Mucosa of descending colon (tissue), 3 donors: ENCODE data around the gene GLS. TPM values are rescaled to one million over a fixed set of nuclear protein-coding genes. Genes with fewer than 3 reads are reported as not detected.

Experiments used
- ATAC-seq: fragments of 200-7000 bp; cut with Tn5 transposase; one replicate; pipeline ENCODE4 v1.9.1; 2020; ENCODE audit warnings: mild to moderate bottlenecking, moderate library complexity
- DNase-seq, 3 donors: peaks; one replicate each; pipeline ENCODE4 v3.0.0-alpha.2; 2020
- H3K36me3 ChIP-seq: fragments of 200-600 bp; one replicate; pipeline ENCODE4 v1.8.0; 2021; ENCODE audit warnings: low read depth, mild to moderate bottlenecking
- H3K4me1 ChIP-seq: fragments of 200-600 bp; one replicate; pipeline ENCODE4 v1.8.0; 2021; ENCODE audit warnings: low read depth, mild to moderate bottlenecking
- H3K4me3 ChIP-seq: fragments of 200-600 bp; one replicate; pipeline ENCODE4 v1.8.0; 2021; ENCODE audit warnings: mild to moderate bottlenecking
- H3K9me3 ChIP-seq: fragments of 200-600 bp; one replicate; pipeline ENCODE4 v1.8.0; 2021; ENCODE audit warnings: mild to moderate bottlenecking
- CTCF ChIP-seq: fragments of 200-600 bp; IDR thresholded peaks from one replicate; pipeline ENCODE4 v1.8.0; 2022; ENCODE audit warnings: antibody characterized with exemption, mild to moderate bottlenecking
- intact Hi-C, 2 donors: fragments of 100-400 bp; cut with DNase I in 1 of 2; cut with micrococcal nuclease in 1 of 2; formaldehyde crosslinking; loops; one replicate each; pipeline versions ENCODE4 v1.11.0 to v1.11.1; 2022; cut with DNase I, micrococcal nuclease
- total RNA-seq, 3 donors: library from RNA; stranded (reverse); fragmentation: NEBNext Ultra II Directional in 2 of 3; extraction: Animal tissue kit (Norgen Biotek cat#: 25700) in 2 of 3; gene quantifications; one replicate each; pipeline versions ENCODE4 v1.2.1 to v1.2.4, GENCODE V29; 2021 to 2023
- donor health status: DM: no; HTN: no; CAD: no; lungs with moderate emphysema.
- donor health status: DM: no; HTN: no; CAD: no.
- donor health status: DM: no; HTN: yes; CAD: no.

The GLS gene
- total RNA-seq, 3 donors from 2014 or later: 49.8 to 91.9 (median 77.0) TPM

GRCh38 chr2:190891372-190891771 is 10.8 kb downstream of the GLS start:
- no peaks in the 10 kb centered on the region for H3K9me3 ChIP-seq
- DNase-seq (no peak), ATAC-seq (no peak)
- H3K4me3 ChIP-seq: no peak overlapping the region
- intact Hi-C loops: no loop called here
- TF ChIP-seq CTCF: no peak
- H3K4me1 ChIP-seq: no peaks in the 10 kb centered on the region
- H3K36me3 ChIP-seq: no peaks in the 10 kb centered on the region

- no peak overlapping the region for H3K4me3 ChIP-seq
- no peaks in the 10 kb centered on the region for H3K9me3 ChIP-seq
- H3K36me3 ChIP-seq: no peaks in the 10 kb centered on the region
- H3K4me1 ChIP-seq: no peaks in the 10 kb centered on the region
- intact Hi-C loops: no loop called here
- ATAC-seq: no peak
- TF ChIP-seq CTCF: no peak
- no peak for DNase-seq
Observed at GRCh38 chr2:190891889-190892288, 11.3 kb downstream of the GLS start.

- DNase-seq: no peak
- Histone ChIP-seq H3K4me1 (no peaks in the 10 kb centered on the region), H3K36me3 (no peaks in the 10 kb centered on the region), H3K4me3 (no peak overlapping the region), H3K9me3 (no peaks in the 10 kb centered on the region)
- no peak for TF ChIP-seq CTCF
- intact Hi-C loops: no loop called here
- no peak for ATAC-seq
Observed at GRCh38 chr2:190893157-190893556, 12.5 kb downstream of the GLS start.

GRCh38 chr2:190896477-190896876 is 15.9 kb downstream of the GLS start:
- no peak for DNase-seq
- Histone ChIP-seq H3K36me3 (no peaks in the 10 kb centered on the region), H3K4me1 (no peaks in the 10 kb centered on the region), H3K9me3 (no peaks in the 10 kb centered on the region), H3K4me3 (no peak overlapping the region)
- TF ChIP-seq CTCF: no peak
- no peak for ATAC-seq
- intact Hi-C loops: no loop called here

- Histone ChIP-seq H3K36me3 (no peaks in the 10 kb centered on the region), H3K4me1 (no peaks in the 10 kb centered on the region), H3K9me3 (no peaks in the 10 kb centered on the region), H3K4me3 (no peak overlapping the region)
- intact Hi-C loops: no loop called here
- ATAC-seq: no peak
- no peak for DNase-seq
- TF ChIP-seq CTCF: no peak
Observed at GRCh38 chr2:190903693-190904450, 23.3 kb downstream of the GLS start.
